Muscle of leg (tissue), 11 donors: ENCODE measurements around the gene CENPV. TPM values are rescaled to one million over a fixed set of nuclear protein-coding genes. Genes with fewer than 3 reads are reported as not detected.

Experiments used
- DNase-seq: peaks from one replicate; pipeline ENCODE4 v3.0.0; 2013
- H3K27ac ChIP-seq: one replicate; pipeline ENCODE4 v1.5.1; 2013; ENCODE audit warnings: mild to moderate bottlenecking, low read length, control low read depth
- H3K27me3 ChIP-seq: one replicate; pipeline ENCODE4 v1.6.1; 2013; ENCODE audit warnings: low read length; ENCODE audit not compliant: control insufficient read depth, insufficient read depth
- H3K36me3 ChIP-seq: one replicate; pipeline ENCODE4 v1.6.1; 2013; ENCODE audit warnings: low read length; ENCODE audit not compliant: control insufficient read depth, insufficient read depth
- H3K4me1 ChIP-seq: one replicate; pipeline ENCODE4 v1.6.1; 2013; ENCODE audit warnings: low read length; ENCODE audit not compliant: control insufficient read depth, insufficient read depth
- H3K4me3 ChIP-seq: one replicate; pipeline ENCODE4 v1.5.1; 2013; ENCODE audit warnings: low read length, control low read depth
- H3K9me3 ChIP-seq: replicated peaks from 2 replicates; pipeline ENCODE4 v1.6.1; 2013; ENCODE audit warnings: low read depth, low read length; ENCODE audit not compliant: control insufficient read depth
- WGBS: methylation state at CpG from one replicate; pipeline ENCODE4 v1.1.5; 2013; ENCODE audit warnings: missing lambda C conversion rate; ENCODE audit not compliant: insufficient coverage; 5-methylcytosine and 5-hydroxymethylcytosine counted together
- polyA plus RNA-seq, 8 donors: library from polyadenylated mRNA; unstranded; fragments of 120-200 nt; gene quantifications; one replicate each; pipeline versions ENCODE4 v1.2.1 to v1.2.3, GENCODE V29; 2013; ENCODE audit warnings: inconsistent platforms in 1 of 8, low replicate concordance in 1 of 8; ENCODE audit not compliant: insufficient read length in 8 of 8, insufficient read depth in 1 of 8
- total RNA-seq: library from RNA; stranded (reverse); fragments of 120-200 nt; gene quantifications from one replicate; pipeline ENCODE4 v1.2.4, GENCODE V29; 2013

Gene CENPV
- total and polyA plus RNA-seq, 9 donors, result 29.0 to 39.1 (median 33.8) TPM

GRCh38 chr17:16345565-16345964, 7.7 kb downstream of the CENPV start:
- Histone ChIP-seq H3K36me3 (peaks cover 33% of the 10 kb centered on the region), H3K4me1 (no peaks in the 10 kb centered on the region), H3K27ac (no peak overlapping the region), H3K4me3 (no peak overlapping the region), H3K9me3 (no peaks in the 10 kb centered on the region), H3K27me3 (no peaks in the 10 kb centered on the region)
- 88% methylated on average over 2 of the region's 5 CpGs for WGBS
- DNase-seq, result no peak

- Histone ChIP-seq H3K4me3 (no peak overlapping the region), H3K4me1 (no peaks in the 10 kb centered on the region), H3K27ac (no peak overlapping the region), H3K27me3 (no peaks in the 10 kb centered on the region), H3K36me3 (peaks cover 27% of the 10 kb centered on the region), H3K9me3 (no peaks in the 10 kb centered on the region)
- 100% methylated on average over 1 of the region's 3 CpGs for WGBS
- DNase-seq, result no peak
Observed at GRCh38 chr17:16343569-16343968, 9.7 kb downstream of the CENPV start.

GRCh38 chr17:16342979-16343378, 10.3 kb downstream of the CENPV start:
- 86% methylated on average over 4 of the region's 4 CpGs for WGBS
- peaks cover 27% of the 10 kb centered on the region for H3K36me3 ChIP-seq
- H3K9me3 ChIP-seq, result no peaks in the 10 kb centered on the region
- H3K27me3 ChIP-seq, result no peaks in the 10 kb centered on the region
- no peak overlapping the region for H3K4me3 ChIP-seq
- H3K4me1 ChIP-seq, result no peaks in the 10 kb centered on the region
- DNase-seq, result no peak
- no peak overlapping the region for H3K27ac ChIP-seq

GRCh38 chr17:16339959-16340358, 13.3 kb downstream of the CENPV start:
- Histone ChIP-seq H3K4me1 (no peaks in the 10 kb centered on the region), H3K9me3 (no peaks in the 10 kb centered on the region), H3K36me3 (peaks cover 21% of the 10 kb centered on the region), H3K27ac (no peak overlapping the region), H3K4me3 (no peak overlapping the region), H3K27me3 (no peaks in the 10 kb centered on the region)
- no peak for DNase-seq
- WGBS, result no CpG with 5 or more reads among the region's 1 CpG

DNA sequence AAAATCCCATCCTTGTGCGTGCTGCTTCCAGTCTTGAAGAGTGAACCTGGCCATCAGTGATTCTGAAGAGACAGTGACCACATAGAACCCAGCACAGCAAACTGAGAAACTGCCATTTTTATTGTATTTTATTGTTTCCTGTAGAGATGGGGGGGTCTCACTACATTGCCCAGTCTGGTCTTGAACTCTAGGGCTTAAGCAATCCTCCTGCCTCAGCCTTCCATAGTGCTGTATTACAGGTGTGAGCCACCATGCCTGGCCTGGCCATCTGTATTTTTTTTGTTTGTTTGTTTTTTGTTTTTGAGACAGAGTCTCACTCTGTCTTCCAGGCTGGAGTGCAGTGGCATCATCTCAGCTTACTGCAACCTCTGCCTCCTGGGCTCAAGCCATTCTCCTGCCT, 13.9 kb downstream of the CENPV start:
- H3K27ac ChIP-seq, result no peak overlapping the region
- H3K36me3 ChIP-seq, result peaks cover 20% of the 10 kb centered on the region
- H3K9me3 ChIP-seq, result no peaks in the 10 kb centered on the region
- DNase-seq, result no peak
- no peaks in the 10 kb centered on the region for H3K4me1 ChIP-seq
- H3K27me3 ChIP-seq, result no peaks in the 10 kb centered on the region
- WGBS, result no CpG with 5 or more reads among the region's 1 CpG
- no peak overlapping the region for H3K4me3 ChIP-seq

- no peak overlapping the region for H3K27ac ChIP-seq
- 100% methylated on average over 1 of the region's 3 CpGs for WGBS
- H3K9me3 ChIP-seq, result no peaks in the 10 kb centered on the region
- H3K4me1 ChIP-seq, result no peaks in the 10 kb centered on the region
- no peak for DNase-seq
- no peak overlapping the region for H3K4me3 ChIP-seq
- peaks cover 9% of the 10 kb centered on the region for H3K36me3 ChIP-seq
- H3K27me3 ChIP-seq, result no peaks in the 10 kb centered on the region
Observed at GRCh38 chr17:16338391-16338790, 14.9 kb downstream of the CENPV start.

- H3K27me3 ChIP-seq, result no peaks in the 10 kb centered on the region
- DNase-seq, result peak; percentile 88
- H3K27ac ChIP-seq, result no peak overlapping the region
- WGBS, result 18% methylated on average over 3 of the region's 11 CpGs
- H3K9me3 ChIP-seq, result no peaks in the 10 kb centered on the region
- peaks cover 16% of the 10 kb centered on the region for H3K36me3 ChIP-seq
- H3K4me1 ChIP-seq, result peaks cover 5% of the 10 kb centered on the region
- no peak overlapping the region for H3K4me3 ChIP-seq
Observed at GRCh38 chr17:16329519-16330271, 23.6 kb downstream of the CENPV start.

- 33% methylated on average over 1 of the region's 1 CpG for WGBS
- Histone ChIP-seq H3K27me3 (no peaks in the 10 kb centered on the region), H3K9me3 (no peaks in the 10 kb centered on the region), H3K36me3 (peaks cover 16% of the 10 kb centered on the region), H3K4me3 (no peak overlapping the region), H3K4me1 (peaks cover 5% of the 10 kb centered on the region), H3K27ac (no peak overlapping the region)
- DNase-seq, result peak; percentile 55
Observed at GRCh38 chr17:16328997-16329396, 24.3 kb downstream of the CENPV start.

- no peaks in the 10 kb centered on the region for H3K27me3 ChIP-seq
- no peak overlapping the region for H3K27ac ChIP-seq
- H3K9me3 ChIP-seq, result no peaks in the 10 kb centered on the region
- 100% methylated on average over 1 of the region's 3 CpGs for WGBS
- no peak overlapping the region for H3K4me3 ChIP-seq
- H3K4me1 ChIP-seq, result peaks cover 5% of the 10 kb centered on the region
- H3K36me3 ChIP-seq, result peaks cover 23% of the 10 kb centered on the region
- no peak for DNase-seq
Observed at GRCh38 chr17:16327018-16327417, 26.3 kb downstream of the CENPV start.

GRCh38 chr17:16325964-16326363, 27.3 kb downstream of the CENPV start:
- H3K27ac ChIP-seq, result no peak overlapping the region
- H3K27me3 ChIP-seq, result no peaks in the 10 kb centered on the region
- peaks cover 5% of the 10 kb centered on the region for H3K4me1 ChIP-seq
- H3K36me3 ChIP-seq, result peaks cover 23% of the 10 kb centered on the region
- no peaks in the 10 kb centered on the region for H3K9me3 ChIP-seq
- no peak overlapping the region for H3K4me3 ChIP-seq
- DNase-seq, result no peak
- no CpG with 5 or more reads among the region's 1 CpG for WGBS

DNA sequence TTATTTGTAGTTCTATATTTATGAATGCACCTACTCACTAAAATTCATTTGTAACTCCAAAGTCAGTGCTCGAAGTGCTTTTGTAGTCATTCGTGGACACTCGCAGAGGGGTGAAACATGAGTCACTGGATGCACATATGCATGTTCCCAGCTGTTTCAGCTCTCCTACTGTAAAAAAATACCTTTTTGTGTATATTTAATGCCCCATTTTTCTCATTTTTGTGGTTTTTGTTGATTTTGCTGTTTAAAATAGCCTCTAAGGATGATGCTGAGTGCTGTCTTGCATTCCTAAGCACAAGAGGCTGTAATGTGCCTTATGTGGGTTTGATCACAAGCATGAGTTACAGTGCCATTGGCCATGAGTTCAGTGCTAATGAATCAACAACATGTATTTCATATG, 30.6 kb downstream of the CENPV start:
- H3K4me3 ChIP-seq, result no peak overlapping the region
- no peaks in the 10 kb centered on the region for H3K9me3 ChIP-seq
- no peak for DNase-seq
- WGBS, result no CpG with 5 or more reads among the region's 3 CpGs
- no peaks in the 10 kb centered on the region for H3K27me3 ChIP-seq
- peaks cover 31% of the 10 kb centered on the region for H3K36me3 ChIP-seq
- no peaks in the 10 kb centered on the region for H3K4me1 ChIP-seq
- no peak overlapping the region for H3K27ac ChIP-seq
